Breast epithelium (tissue), 3 donors: Measurements from ENCODE around the gene FBXW12.

Source experiments
- POLR2AphosphoS5 ChIP-seq, 3 donors: sonication (generic); formaldehyde crosslinking; IDR thresholded peaks; one replicate each; pipeline ENCODE4 v1.6.1; 2017; ENCODE audit warnings: antibody characterized with exemption in 3 of 3
- TF ChIP-seq, protein P1 (sequence below), 3 donors: fragments of 450-650 bp; IDR thresholded peaks; one replicate each; pipeline ENCODE4 v1.5.1; 2016 to 2017; ENCODE audit warnings: antibody characterized with exemption in 3 of 3, mild to moderate bottlenecking in 3 of 3, moderate library complexity in 3 of 3

- TF ChIP-seq, protein P1, sequence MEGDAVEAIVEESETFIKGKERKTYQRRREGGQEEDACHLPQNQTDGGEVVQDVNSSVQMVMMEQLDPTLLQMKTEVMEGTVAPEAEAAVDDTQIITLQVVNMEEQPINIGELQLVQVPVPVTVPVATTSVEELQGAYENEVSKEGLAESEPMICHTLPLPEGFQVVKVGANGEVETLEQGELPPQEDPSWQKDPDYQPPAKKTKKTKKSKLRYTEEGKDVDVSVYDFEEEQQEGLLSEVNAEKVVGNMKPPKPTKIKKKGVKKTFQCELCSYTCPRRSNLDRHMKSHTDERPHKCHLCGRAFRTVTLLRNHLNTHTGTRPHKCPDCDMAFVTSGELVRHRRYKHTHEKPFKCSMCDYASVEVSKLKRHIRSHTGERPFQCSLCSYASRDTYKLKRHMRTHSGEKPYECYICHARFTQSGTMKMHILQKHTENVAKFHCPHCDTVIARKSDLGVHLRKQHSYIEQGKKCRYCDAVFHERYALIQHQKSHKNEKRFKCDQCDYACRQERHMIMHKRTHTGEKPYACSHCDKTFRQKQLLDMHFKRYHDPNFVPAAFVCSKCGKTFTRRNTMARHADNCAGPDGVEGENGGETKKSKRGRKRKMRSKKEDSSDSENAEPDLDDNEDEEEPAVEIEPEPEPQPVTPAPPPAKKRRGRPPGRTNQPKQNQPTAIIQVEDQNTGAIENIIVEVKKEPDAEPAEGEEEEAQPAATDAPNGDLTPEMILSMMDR (IDR thresholded peaks at IDR 0.05): no peak
- no peak for TF ChIP-seq POLR2AphosphoS5 (IDR thresholded peaks at IDR 0.05)
Observed at GRCh38 chr3:48398701-48399386, 26.8 kb downstream of the FBXW12 start.
